ENCODE results near the gene FAR1. TPM values are rescaled to one million over a fixed set of nuclear protein-coding genes. Genes with fewer than 3 reads are reported as not detected.

Gene FAR1
- total and polyA plus RNA-seq, 2 experiments from 2014 or later, result 25.4 to 45.2 TPM

DNA sequence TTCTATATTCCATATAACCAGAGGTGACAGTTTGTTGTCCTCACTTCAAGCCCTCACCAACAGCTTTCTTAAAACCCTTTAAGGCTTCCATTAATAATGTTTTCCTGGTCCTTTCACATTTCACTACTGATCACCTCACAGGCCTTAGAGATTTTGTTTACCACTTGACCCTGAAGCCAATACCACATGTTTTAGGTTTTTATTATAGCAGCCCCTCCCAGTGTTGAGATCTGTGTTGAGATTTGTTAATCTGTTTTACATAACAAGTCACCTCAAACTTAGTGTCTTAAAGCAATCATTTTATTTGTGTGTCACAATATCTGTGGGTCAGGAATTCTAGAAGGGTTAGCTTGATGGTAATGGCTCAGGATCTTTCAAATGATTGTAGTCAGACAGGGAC, 49.9 kb downstream of the FAR1 start:
- peaks cover 32% of the 10 kb centered on the region for H3K36me3 ChIP-seq
- no peak overlapping the region for H3K27ac ChIP-seq
- no peak for DNase-seq (ENCODE audit: low read depth in 1 of 2, low spot score in 1 of 2)
- H3K27me3 ChIP-seq, result no peaks in the 10 kb centered on the region
- no peaks in the 10 kb centered on the region for H3K9me3 ChIP-seq (ENCODE audit: low read depth)
- H3K4me3 ChIP-seq, result no peak overlapping the region
- TF ChIP-seq, protein P1, sequence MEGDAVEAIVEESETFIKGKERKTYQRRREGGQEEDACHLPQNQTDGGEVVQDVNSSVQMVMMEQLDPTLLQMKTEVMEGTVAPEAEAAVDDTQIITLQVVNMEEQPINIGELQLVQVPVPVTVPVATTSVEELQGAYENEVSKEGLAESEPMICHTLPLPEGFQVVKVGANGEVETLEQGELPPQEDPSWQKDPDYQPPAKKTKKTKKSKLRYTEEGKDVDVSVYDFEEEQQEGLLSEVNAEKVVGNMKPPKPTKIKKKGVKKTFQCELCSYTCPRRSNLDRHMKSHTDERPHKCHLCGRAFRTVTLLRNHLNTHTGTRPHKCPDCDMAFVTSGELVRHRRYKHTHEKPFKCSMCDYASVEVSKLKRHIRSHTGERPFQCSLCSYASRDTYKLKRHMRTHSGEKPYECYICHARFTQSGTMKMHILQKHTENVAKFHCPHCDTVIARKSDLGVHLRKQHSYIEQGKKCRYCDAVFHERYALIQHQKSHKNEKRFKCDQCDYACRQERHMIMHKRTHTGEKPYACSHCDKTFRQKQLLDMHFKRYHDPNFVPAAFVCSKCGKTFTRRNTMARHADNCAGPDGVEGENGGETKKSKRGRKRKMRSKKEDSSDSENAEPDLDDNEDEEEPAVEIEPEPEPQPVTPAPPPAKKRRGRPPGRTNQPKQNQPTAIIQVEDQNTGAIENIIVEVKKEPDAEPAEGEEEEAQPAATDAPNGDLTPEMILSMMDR (IDR thresholded peaks at IDR 0.05; ENCODE audit: low read depth, low read length), result no peak
- H3K4me1 ChIP-seq (ENCODE audit: low read depth), result no peaks in the 10 kb centered on the region

DNA sequence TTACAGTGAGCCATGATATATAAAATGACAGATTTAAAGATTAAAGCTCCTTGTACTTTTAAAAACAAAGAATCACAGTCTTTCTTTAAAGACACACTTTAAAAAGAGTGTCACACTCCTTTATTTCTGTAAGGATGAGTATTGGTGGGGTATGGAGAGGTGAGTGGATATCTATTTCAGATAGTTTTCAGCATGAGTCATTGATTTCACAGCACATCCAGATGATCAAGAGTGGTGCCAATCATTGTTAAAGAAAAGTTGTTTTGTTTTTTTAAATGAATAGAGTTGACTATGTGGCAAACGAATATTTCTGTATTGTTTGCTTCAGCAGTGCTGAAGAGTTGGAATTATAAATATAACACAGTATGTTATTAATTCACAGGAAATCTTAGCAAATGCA, 52.5 kb downstream of the FAR1 start:
- H3K36me3 ChIP-seq, result peaks cover 22% of the 10 kb centered on the region
- H3K27me3 ChIP-seq, result no peaks in the 10 kb centered on the region
- H3K27ac ChIP-seq, result no peak overlapping the region
- H3K4me3 ChIP-seq, result no peak overlapping the region
- no peak for DNase-seq (ENCODE audit: low read depth in 1 of 2, low spot score in 1 of 2)
- no peaks in the 10 kb centered on the region for H3K4me1 ChIP-seq (ENCODE audit: low read depth)
- TF ChIP-seq, protein P1 (IDR thresholded peaks at IDR 0.05; ENCODE audit: low read depth, low read length), result no peak
- H3K9me3 ChIP-seq (ENCODE audit: low read depth), result no peaks in the 10 kb centered on the region

DNA sequence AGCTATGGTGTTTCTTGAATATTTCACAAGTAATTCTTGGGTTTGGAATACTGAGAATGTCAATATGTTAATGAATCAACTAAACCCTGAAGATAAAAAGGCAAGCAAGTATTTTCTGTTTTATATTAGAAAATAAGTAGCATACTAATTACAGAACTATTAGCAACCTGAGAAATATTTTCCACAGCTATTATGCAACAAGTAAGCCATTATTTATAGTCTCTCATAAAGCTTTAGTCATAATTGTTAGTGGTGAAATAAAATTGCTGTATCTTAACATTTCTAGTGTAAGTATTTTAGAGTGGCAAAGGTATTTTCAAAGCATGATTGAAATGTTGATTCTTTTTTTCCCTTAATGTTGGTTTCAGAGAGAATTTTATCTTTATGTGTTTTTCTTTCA, 53.3 kb downstream of the FAR1 start:
- TF ChIP-seq, protein P1 (IDR thresholded peaks at IDR 0.05; ENCODE audit: low read depth, low read length), result no peak
- H3K27me3 ChIP-seq, result no peaks in the 10 kb centered on the region
- no peak overlapping the region for H3K27ac ChIP-seq
- no peaks in the 10 kb centered on the region for H3K4me1 ChIP-seq (ENCODE audit: low read depth)
- H3K4me3 ChIP-seq, result no peak overlapping the region
- peaks cover 25% of the 10 kb centered on the region for H3K36me3 ChIP-seq
- DNase-seq (ENCODE audit: low read depth in 1 of 2, low spot score in 1 of 2), result peak in 1 of 2 donors; percentile 42
- no peaks in the 10 kb centered on the region for H3K9me3 ChIP-seq (ENCODE audit: low read depth)

DNA sequence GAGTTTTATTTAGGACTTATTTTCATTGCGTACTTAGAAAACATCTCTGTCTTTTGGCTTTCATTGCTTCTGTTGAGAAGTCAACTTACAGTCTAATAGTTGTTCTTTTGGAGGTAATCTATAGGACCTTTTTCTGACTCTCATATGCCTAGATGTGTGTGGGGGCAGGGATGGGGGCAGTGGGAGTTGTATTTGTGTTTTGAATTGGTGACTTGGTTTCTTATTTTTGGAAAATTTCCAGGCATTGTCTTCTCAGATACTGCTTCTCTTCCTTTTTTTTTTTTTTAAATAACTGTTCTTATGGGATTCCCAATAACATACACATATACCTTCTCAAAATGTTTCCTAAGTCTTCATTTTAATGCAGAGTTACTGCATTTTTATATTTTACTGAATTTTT, 58.0 kb downstream of the FAR1 start:
- TF ChIP-seq, protein P1 (IDR thresholded peaks at IDR 0.05; ENCODE audit: low read depth, low read length), result no peak
- no peaks in the 10 kb centered on the region for H3K9me3 ChIP-seq (ENCODE audit: low read depth)
- H3K27me3 ChIP-seq, result no peaks in the 10 kb centered on the region
- H3K36me3 ChIP-seq, result peaks cover 51% of the 10 kb centered on the region
- no peak overlapping the region for H3K4me3 ChIP-seq
- H3K4me1 ChIP-seq (ENCODE audit: low read depth), result no peaks in the 10 kb centered on the region
- DNase-seq (ENCODE audit: low read depth in 1 of 2, low spot score in 1 of 2), result no peak
- no peak overlapping the region for H3K27ac ChIP-seq

DNA sequence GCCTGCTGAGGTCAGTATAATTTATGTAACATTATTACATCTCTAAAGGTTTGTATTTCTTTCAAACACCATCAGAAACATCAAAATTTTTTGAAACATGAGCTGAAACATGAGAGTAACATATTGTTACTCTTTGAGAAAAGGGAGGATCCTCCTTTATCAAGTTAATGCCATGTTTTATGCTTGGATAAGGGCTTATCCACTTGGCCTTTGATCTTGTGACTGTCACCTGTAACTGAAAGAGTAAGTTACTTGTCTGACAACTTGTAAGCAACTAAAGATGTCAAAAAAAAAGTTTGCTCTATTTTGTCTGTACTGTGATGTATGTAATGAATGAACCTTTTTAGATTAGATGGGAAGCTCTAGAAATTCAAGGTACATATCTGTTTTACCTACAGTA, 59.6 kb downstream of the FAR1 start:
- Histone ChIP-seq H3K27me3 (no peaks in the 10 kb centered on the region), H3K9me3 (ENCODE audit: low read depth) (no peaks in the 10 kb centered on the region), H3K27ac (no peak overlapping the region), H3K4me1 (ENCODE audit: low read depth) (no peaks in the 10 kb centered on the region), H3K4me3 (no peak overlapping the region), H3K36me3 (peaks cover 41% of the 10 kb centered on the region)
- DNase-seq (ENCODE audit: low read depth in 1 of 2, low spot score in 1 of 2), result no peak
- TF ChIP-seq, protein P1 (IDR thresholded peaks at IDR 0.05; ENCODE audit: low read depth, low read length), result no peak

DNA sequence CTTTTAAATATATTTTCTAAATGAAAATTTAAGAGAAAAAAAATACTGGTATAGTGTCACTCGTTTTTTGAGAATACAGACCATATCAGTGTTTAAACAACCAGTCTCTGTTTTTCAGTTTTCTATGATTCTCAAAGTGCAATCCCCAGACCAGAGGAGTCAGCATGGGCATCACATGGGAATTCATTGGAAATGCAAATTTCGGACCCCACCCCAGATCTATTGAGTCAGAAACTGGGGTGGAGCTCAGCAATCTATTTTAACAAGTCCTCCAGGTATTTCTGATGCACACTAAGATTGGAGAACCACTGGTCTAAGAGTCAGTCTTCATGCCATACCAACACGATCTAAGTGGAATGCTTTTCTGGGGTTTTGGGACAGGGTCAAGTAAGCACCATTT, 66.1 kb downstream of the FAR1 start:
- peaks cover 9% of the 10 kb centered on the region for H3K36me3 ChIP-seq
- no peaks in the 10 kb centered on the region for H3K27me3 ChIP-seq
- H3K4me1 ChIP-seq (ENCODE audit: low read depth), result no peaks in the 10 kb centered on the region
- TF ChIP-seq, protein P1 (IDR thresholded peaks at IDR 0.05; ENCODE audit: low read depth, low read length), result no peak
- DNase-seq (ENCODE audit: low read depth in 1 of 2, low spot score in 1 of 2), result no peak
- no peaks in the 10 kb centered on the region for H3K9me3 ChIP-seq (ENCODE audit: low read depth)
- H3K4me3 ChIP-seq, result no peak overlapping the region
- no peak overlapping the region for H3K27ac ChIP-seq

Data from cardiac muscle cell (in vitro differentiated cells and primary cell).